Neural progenitor cell (in vitro differentiated cells): ENCODE measurements around the gene CYTH3. TPM values are rescaled to one million over a fixed set of nuclear protein-coding genes. Genes with fewer than 3 reads are reported as not detected.
"Not testable (repeated sequence)": the region's sequence is repeated elsewhere in the genome, so short reads cannot be mapped to it uniquely, and the experiment has no call there.

Experiments used
- DNase-seq: peaks from one replicate; pipeline ENCODE4 v3.0.0-alpha.2; 2016; ENCODE audit warnings: low spot score
- H2AFZ ChIP-seq: fragments of 200-600 bp; sonication (generic); replicated peaks from 2 replicates; pipeline ENCODE4 v1.6.1; 2016; ENCODE audit warnings: antibody characterized with exemption
- H3F3A ChIP-seq: fragments of 200-600 bp; sonication (generic); 2 replicates; pipeline ENCODE4 v1.6.1; 2016; ENCODE audit warnings: antibody characterized with exemption, low read depth
- H3K27ac ChIP-seq: fragments of 200-600 bp; sonication (generic); 2 replicates; pipeline ENCODE4 v1.5.1; 2016; ENCODE audit warnings: mild to moderate bottlenecking
- H3K27me3 ChIP-seq: fragments of 200-600 bp; sonication (generic); 2 replicates; pipeline ENCODE4 v1.6.1; 2016; ENCODE audit warnings: mild to moderate bottlenecking, moderate library complexity
- H3K36me3 ChIP-seq: fragments of 200-600 bp; sonication (generic); 2 replicates; pipeline ENCODE4 v1.5.1; 2016
- H3K4me1 ChIP-seq: fragments of 200-600 bp; sonication (generic); 2 replicates; pipeline ENCODE4 v1.6.1; 2016; ENCODE audit warnings: mixed run types
- H3K4me2 ChIP-seq: fragments of 200-600 bp; sonication (generic); 2 replicates; pipeline ENCODE4 v1.6.1; 2016
- H3K4me3 ChIP-seq: fragments of 200-600 bp; sonication (generic); 2 replicates; pipeline ENCODE4 v1.5.1; 2016
- H3K79me2 ChIP-seq: fragments of 200-600 bp; sonication (generic); 2 replicates; pipeline ENCODE4 v1.6.1; 2016; ENCODE audit warnings: low read depth
- H3K9ac ChIP-seq: fragments of 200-600 bp; sonication (generic); 2 replicates; pipeline ENCODE4 v1.6.1; 2016
- H3K9me3 ChIP-seq: fragments of 200-600 bp; sonication (generic); 2 replicates; pipeline ENCODE4 v1.5.1; 2016; ENCODE audit warnings: low read depth
- H4K20me1 ChIP-seq: fragments of 200-600 bp; sonication (generic); 2 replicates; pipeline ENCODE4 v1.6.1; 2016; ENCODE audit warnings: low read depth
- H3K27ac Mint-ChIP-seq: 3 replicates; pipeline ENCODE4 v1.8.0; 2021; ENCODE audit warnings: mixed read lengths
- H3K27me3 Mint-ChIP-seq: 2 replicates; pipeline ENCODE4 v1.8.0; 2022; ENCODE audit warnings: low read depth, mild to moderate bottlenecking, inconsistent platforms, moderate library complexity, mixed read lengths; ENCODE audit not compliant: insufficient read depth
- H3K36me3 Mint-ChIP-seq: 3 replicates; pipeline ENCODE4 v1.8.0; 2021; ENCODE audit warnings: mixed read lengths
- H3K4me1 Mint-ChIP-seq: 3 replicates; pipeline ENCODE4 v1.8.0; 2021; ENCODE audit warnings: mixed read lengths
- H3K4me3 Mint-ChIP-seq: 3 replicates; pipeline ENCODE4 v1.8.0; 2021; ENCODE audit warnings: mild to moderate bottlenecking, moderate library complexity, mixed read lengths
- H3K9me3 Mint-ChIP-seq: 3 replicates; pipeline ENCODE4 v1.8.0; 2020; ENCODE audit warnings: mixed read lengths
- EZH2 ChIP-seq: fragments of 200-600 bp; sonication (generic); IDR thresholded peaks from 2 replicates; pipeline ENCODE4 v1.6.1; 2017; ENCODE audit warnings: antibody characterized with exemption, mild to moderate bottlenecking, moderate library complexity
- EZH2phosphoT487 ChIP-seq: fragments of 200-600 bp; sonication (generic); IDR thresholded peaks from 2 replicates; pipeline ENCODE4 v1.6.1; 2017; ENCODE audit warnings: antibody characterized with exemption
- total RNA-seq: library from RNA; depleted of rRNA; stranded (reverse); fragments of >200 nt; gene quantifications from 2 replicates; pipeline ENCODE4 v1.2.3, GENCODE V29; 2015; ENCODE audit warnings: low replicate concordance
- TF ChIP-seq, protein P1 (sequence below): fragments of 200-600 bp; sonication (generic); IDR thresholded peaks from 2 replicates; pipeline ENCODE4 v1.5.1; 2017; ENCODE audit warnings: antibody characterized with exemption, mild to moderate bottlenecking

The CYTH3 gene
- total RNA-seq, 1 donor from 2014 or later, result 10.9 TPM

DNA sequence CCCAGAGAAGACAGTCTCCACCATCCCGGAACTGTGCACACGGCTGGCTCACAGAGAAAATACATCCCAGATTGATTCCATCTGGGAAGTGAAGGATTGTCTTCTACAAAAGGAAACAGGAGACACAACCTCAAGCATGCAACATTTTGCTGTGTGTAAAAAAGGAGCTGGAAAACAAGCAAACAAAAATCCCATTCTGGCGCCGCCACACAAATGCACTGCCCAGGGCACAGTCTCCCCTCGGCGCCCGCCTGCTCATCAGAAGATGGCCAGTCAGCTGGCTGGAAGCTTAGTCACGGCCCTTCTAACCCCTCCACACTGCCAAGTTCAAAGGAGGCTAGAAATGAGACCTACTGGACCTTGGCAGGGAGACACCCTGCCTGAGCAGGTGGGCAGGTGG lies 14.1 kb upstream of the CYTH3 start:
- no peak overlapping the region for H3K9ac ChIP-seq
- no peak overlapping the region for H2AFZ ChIP-seq
- no peaks in the 10 kb centered on the region for H3K4me1 Mint-ChIP-seq
- H3K4me3 Mint-ChIP-seq, result no peak overlapping the region
- no peaks in the 10 kb centered on the region for H3K27me3 ChIP-seq
- DNase-seq, result no peak
- no peaks in the 10 kb centered on the region for H3K4me1 ChIP-seq
- no peaks in the 10 kb centered on the region for H3K79me2 ChIP-seq
- TF ChIP-seq EZH2, result no peak
- TF ChIP-seq, protein P1, sequence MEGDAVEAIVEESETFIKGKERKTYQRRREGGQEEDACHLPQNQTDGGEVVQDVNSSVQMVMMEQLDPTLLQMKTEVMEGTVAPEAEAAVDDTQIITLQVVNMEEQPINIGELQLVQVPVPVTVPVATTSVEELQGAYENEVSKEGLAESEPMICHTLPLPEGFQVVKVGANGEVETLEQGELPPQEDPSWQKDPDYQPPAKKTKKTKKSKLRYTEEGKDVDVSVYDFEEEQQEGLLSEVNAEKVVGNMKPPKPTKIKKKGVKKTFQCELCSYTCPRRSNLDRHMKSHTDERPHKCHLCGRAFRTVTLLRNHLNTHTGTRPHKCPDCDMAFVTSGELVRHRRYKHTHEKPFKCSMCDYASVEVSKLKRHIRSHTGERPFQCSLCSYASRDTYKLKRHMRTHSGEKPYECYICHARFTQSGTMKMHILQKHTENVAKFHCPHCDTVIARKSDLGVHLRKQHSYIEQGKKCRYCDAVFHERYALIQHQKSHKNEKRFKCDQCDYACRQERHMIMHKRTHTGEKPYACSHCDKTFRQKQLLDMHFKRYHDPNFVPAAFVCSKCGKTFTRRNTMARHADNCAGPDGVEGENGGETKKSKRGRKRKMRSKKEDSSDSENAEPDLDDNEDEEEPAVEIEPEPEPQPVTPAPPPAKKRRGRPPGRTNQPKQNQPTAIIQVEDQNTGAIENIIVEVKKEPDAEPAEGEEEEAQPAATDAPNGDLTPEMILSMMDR, result no peak
- TF ChIP-seq EZH2phosphoT487, result no peak
- no peak overlapping the region for H3K27ac ChIP-seq
- H3K36me3 ChIP-seq, result no peaks in the 10 kb centered on the region
- H3K4me2 ChIP-seq, result no peak overlapping the region
- peaks cover 2% of the 10 kb centered on the region for H3K27me3 Mint-ChIP-seq
- H3K9me3 ChIP-seq, result no peaks in the 10 kb centered on the region
- H3K27ac Mint-ChIP-seq, result no peak overlapping the region
- H3K36me3 Mint-ChIP-seq, result no peaks in the 10 kb centered on the region
- peaks cover 4% of the 10 kb centered on the region for H3K9me3 Mint-ChIP-seq
- H3K4me3 ChIP-seq, result no peak overlapping the region
- H3F3A ChIP-seq, result no peaks in the 10 kb centered on the region
- H4K20me1 ChIP-seq, result no peaks in the 10 kb centered on the region

DNA sequence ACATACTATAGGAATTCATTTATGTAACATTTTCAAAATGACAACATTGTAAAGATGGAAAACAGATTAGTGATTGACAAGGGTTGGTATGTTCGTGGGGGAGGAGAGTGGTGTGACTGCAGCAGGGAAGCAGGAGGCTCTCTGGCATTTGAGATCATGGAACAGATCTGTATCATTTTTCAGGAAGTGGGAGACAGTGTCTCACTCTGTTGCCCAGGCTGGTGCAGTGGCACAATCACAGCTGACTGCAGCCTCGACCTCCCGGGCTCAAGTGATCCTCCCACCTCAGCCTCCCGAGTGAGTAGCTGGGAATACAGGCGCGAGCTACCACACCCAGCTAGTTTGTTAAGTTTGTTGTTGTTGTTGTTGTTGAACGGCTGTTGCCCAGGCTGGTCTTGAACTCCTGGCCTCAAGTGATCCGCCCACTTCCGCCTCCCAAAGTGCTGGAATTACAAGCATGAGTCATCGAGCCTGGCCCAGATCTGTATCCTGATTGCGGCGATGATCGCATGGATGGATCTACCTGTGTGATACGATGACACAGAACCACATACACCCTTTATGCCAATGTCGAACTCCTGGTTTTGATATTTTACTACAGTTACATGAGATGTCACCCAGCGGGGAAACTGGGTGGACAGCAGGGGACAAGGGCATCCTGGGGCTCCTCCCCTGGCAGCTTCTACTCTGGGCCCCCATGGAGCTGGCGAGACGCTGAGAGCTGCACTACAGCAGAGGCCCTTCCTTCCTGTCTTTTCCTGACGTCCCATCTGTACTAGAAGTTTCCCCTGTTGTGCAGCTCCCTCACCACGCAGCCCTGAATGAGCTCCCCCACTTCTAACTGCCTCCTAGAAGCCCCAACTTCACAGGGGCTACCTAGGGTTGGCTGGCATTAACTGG lies 12.3 kb upstream of the CYTH3 start:
- no peak overlapping the region for H2AFZ ChIP-seq
- no peak overlapping the region for H3K9ac ChIP-seq
- no peaks in the 10 kb centered on the region for H3K79me2 ChIP-seq
- no peaks in the 10 kb centered on the region for H3K36me3 ChIP-seq
- peaks cover 4% of the 10 kb centered on the region for H3K9me3 Mint-ChIP-seq
- H4K20me1 ChIP-seq, result no peaks in the 10 kb centered on the region
- H3K27ac Mint-ChIP-seq, result peak overlapping the region; percentile 66
- no peak overlapping the region for H3K27ac ChIP-seq
- TF ChIP-seq, protein P1, result no peak
- TF ChIP-seq EZH2, result no peak
- TF ChIP-seq EZH2phosphoT487, result no peak
- DNase-seq, result no peak
- H3K4me3 ChIP-seq, result no peak overlapping the region
- H3K4me1 ChIP-seq, result no peaks in the 10 kb centered on the region
- H3K4me3 Mint-ChIP-seq, result no peak overlapping the region
- H3K4me2 ChIP-seq, result no peak overlapping the region
- H3K4me1 Mint-ChIP-seq, result no peaks in the 10 kb centered on the region
- no peaks in the 10 kb centered on the region for H3K36me3 Mint-ChIP-seq
- no peaks in the 10 kb centered on the region for H3K9me3 ChIP-seq
- peaks cover 2% of the 10 kb centered on the region for H3K27me3 Mint-ChIP-seq
- H3F3A ChIP-seq, result no peaks in the 10 kb centered on the region
- no peaks in the 10 kb centered on the region for H3K27me3 ChIP-seq

DNA sequence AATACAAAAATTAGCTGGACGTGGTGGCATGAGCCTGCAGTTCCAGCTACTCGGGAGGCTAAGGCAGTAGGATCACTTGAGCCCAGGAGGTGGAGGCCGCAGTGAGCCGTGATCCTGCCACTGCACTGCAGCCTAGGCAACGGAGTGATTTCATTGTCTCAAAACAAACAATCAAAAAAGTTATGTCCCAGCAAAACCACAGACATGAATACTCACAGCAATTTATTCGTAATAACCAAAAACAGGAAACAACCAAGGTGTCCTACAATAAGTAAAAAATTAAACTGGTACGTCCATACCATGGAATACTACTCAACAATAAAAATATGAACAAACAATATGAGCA lies 11.6 kb upstream of the CYTH3 start:
- no peaks in the 10 kb centered on the region for H3K4me1 ChIP-seq
- H3K36me3 ChIP-seq, result no peaks in the 10 kb centered on the region
- H3K9ac ChIP-seq, result no peak overlapping the region
- H3K4me3 Mint-ChIP-seq, result no peak overlapping the region
- no peak overlapping the region for H2AFZ ChIP-seq
- H3K36me3 Mint-ChIP-seq, result no peaks in the 10 kb centered on the region
- DNase-seq, result no peak
- TF ChIP-seq EZH2phosphoT487, result no peak
- no peak for TF ChIP-seq EZH2
- TF ChIP-seq, protein P1, result no peak
- H3K4me1 Mint-ChIP-seq, result no peaks in the 10 kb centered on the region
- no peaks in the 10 kb centered on the region for H3K79me2 ChIP-seq
- peak overlapping the region; percentile 0 for H3K27ac Mint-ChIP-seq
- peaks cover 2% of the 10 kb centered on the region for H3K27me3 Mint-ChIP-seq
- no peak overlapping the region for H3K4me3 ChIP-seq
- H3F3A ChIP-seq, result no peaks in the 10 kb centered on the region
- H4K20me1 ChIP-seq, result no peaks in the 10 kb centered on the region
- peaks cover 4% of the 10 kb centered on the region for H3K9me3 Mint-ChIP-seq
- no peak overlapping the region for H3K27ac ChIP-seq
- H3K4me2 ChIP-seq, result no peak overlapping the region
- H3K9me3 ChIP-seq, result no peaks in the 10 kb centered on the region
- H3K27me3 ChIP-seq, result no peaks in the 10 kb centered on the region

DNA sequence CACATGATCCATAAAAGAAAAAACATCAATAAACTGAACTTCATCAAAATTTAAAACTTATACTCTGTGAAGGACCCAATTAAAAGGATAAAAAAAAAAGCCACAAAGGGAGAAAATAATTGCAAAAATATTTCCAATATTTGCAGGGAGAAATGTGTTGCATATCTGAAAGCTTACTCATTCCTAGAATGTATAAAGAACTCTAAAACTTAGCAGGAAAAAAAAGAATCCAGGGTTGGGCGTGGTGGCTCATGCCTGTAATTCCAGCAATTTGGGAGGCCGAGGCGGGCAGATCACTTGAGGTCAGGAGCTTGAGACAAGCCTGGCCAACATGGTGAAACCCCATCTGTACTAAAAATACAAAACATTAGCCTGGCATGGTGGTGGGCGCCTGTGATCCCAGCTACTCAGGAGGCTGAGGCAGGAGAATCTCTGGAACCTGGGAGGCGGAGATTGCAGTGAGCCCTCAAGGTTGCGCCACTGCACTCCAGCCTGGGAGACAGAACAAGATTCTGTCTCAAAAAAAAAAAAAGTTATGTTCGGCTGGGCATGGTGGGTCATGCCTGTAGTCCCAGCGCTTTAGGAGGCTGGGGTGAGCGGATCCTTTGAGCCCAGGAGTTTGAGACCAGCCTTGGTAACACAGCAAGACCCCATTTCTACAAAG lies 11.1 kb upstream of the CYTH3 start:
- H3K9me3 ChIP-seq, H4K20me1 ChIP-seq, H3K4me3 Mint-ChIP-seq, H3K27ac ChIP-seq, H3K9ac ChIP-seq, H3K4me3 ChIP-seq, H3K4me1 Mint-ChIP-seq, H3K36me3 ChIP-seq, H3K4me1 ChIP-seq, H2AFZ ChIP-seq, H3K27me3 Mint-ChIP-seq, H3K4me2 ChIP-seq, H3K9me3 Mint-ChIP-seq, H3K36me3 Mint-ChIP-seq, H3K27me3 ChIP-seq, H3F3A ChIP-seq, H3K27ac Mint-ChIP-seq, H3K79me2 ChIP-seq, DNase-seq: not testable (repeated sequence)
